HG02973 (cell line): Measurements from ENCODE around the gene RNASE8.
A peak's percentile ranks its signal among the peaks of the same experiment; 100 is the strongest.

ENCODE experiments used
- ATAC-seq: cut with Tn5 transposase; IDR thresholded peaks from one replicate; pipeline ENCODE4 v1.9.1; 2021; ENCODE audit warnings: moderate library complexity; ENCODE audit not compliant: unreplicated experiment

The RNASE8 gene

DNA sequence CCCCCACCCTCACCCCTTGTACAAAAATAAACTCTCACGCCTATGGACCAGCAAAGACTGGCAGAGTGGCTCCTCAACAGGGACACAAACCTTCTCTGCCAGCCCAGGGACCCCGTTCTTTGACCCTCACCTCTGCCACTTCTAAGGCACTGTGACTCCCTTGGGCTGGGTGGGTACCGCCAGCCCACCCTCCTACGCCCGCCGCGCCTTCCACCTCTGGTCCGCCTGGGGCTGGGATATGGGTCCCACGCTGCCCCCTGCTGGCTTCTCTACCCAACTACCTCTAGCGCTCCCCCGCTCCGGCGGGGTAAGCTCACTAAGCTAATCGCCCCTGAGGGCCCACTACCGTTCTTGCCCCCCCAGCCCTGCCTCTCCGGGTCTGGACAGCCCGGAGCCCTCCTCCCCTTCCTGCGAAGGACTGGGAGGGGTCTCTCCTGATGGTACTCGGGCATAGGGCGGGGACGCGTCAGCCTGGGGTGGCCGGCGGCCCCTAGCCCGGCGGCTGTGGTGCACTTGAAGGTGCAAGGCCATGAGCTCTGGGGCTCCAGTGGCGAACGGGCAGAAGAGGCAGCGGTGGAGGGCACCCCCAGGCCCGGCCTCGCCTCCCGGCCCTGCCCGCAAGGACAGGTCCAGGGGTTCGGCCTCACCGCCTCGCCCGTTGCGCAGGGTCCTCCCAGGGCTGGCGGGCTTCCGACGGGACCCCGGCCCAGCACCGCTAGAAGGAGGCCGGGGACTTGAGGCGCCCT, 32.7 kb downstream of the RNASE8 start:
- ATAC-seq, result no peak

GRCh38 chr14:21090940-21091663, 33.5 kb downstream of the RNASE8 start:
- no peak for ATAC-seq

- no peak for ATAC-seq
Measured at GRCh38 chr14:21091821-21092272, 34.2 kb downstream of the RNASE8 start.

- peak; percentile 84 for ATAC-seq
Measured at GRCh38 chr14:21092273-21093011, 34.8 kb downstream of the RNASE8 start.

DNA sequence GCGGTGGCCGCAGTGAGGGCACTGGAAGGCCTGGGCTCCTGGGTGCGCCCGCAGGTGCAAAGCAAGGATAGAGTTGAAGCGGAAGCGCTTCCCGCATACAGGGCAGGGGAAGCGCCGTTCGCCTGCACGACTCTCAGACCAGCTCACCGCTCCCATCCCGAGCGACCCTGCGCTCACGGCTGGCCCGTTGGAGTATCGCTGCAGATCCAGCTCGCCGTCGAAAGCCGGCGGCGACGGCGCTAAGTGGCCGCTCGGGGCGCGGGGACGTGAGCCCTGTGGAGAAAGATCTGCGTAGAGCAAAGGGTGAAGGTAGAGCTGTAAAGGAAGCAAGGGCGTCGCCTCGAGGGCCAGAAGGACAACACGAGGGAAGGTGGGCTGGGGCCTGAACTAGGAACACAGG, 35.4 kb downstream of the RNASE8 start:
- no peak for ATAC-seq

DNA sequence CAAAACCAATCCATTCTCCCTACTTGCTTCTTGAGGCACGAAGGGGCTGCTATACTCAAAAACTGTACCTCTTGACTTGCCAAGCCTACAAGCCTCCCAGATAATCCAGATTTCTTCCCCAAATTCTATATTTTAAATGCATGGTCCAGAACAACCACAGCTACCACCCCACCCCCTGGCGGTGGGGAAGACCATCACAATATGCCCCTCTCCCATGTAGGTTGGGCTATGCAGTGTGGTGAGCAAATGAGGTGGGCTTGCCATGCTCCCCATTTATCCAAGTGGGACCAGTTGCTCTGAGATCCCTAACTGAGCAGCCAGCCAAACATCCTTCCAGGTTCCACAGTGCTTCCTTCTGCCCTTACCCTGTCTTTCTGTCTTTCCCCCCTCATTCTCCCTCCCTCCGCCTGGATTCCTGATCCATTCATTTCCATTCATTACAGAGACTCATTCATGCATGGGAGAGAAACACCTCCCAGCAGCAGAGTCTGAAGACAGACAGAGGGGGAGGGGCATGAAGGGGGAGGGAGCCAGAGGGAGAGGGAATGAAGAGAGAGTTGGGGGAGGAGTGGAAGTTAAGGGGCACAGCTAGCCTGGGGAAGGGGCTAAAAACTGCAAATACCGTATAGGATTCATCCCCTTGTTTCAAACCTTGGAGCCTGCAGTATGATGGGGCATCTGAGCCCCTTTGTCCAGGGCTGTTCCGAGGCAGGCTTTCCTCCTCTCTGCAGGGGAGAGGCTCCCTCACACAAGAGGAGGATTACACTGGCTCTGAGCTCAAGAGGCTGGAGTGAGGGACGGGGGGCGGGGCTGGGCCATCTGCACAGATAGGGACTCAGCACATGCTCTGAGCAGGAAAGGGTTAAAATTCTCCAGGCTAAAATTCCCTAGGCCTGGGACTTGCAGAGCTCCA, 36.4 kb downstream of the RNASE8 start:
- no peak for ATAC-seq

DNA sequence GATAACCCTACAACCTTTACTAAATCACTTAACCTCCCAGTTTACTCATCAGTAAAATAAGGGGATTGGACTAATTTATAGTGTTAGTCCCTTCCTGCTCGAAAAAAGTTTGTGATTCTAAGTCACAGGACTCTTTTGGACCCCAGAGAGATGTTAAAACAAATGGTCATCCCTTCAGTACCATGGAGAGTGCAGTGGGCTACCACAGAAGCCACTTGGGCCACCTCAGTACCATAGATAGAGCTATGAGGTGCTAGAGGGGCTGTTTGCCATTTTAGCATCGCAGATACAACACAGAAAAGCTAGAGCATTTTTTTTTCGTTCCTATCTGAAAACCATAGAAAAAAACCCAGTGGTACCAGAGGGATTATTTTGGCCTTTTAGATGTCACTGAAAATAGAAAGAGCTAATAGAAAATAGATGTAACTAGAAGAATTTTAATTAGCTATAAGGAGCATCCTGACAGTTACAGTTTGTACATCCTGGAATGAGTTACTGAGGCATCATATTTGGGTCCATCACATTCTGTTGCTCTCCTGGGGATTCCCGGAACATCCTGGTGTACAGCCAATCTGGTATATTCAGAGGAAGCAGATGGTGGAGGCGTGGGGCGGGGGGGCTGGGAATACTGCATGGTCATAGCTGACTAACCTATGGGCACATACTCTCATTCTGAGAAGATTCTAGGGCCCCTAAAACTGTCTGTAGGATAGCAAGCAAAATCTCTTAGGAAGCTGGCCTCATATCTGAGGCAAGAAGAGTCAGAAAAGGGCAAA, 38.0 kb downstream of the RNASE8 start:
- ATAC-seq, result no peak

DNA sequence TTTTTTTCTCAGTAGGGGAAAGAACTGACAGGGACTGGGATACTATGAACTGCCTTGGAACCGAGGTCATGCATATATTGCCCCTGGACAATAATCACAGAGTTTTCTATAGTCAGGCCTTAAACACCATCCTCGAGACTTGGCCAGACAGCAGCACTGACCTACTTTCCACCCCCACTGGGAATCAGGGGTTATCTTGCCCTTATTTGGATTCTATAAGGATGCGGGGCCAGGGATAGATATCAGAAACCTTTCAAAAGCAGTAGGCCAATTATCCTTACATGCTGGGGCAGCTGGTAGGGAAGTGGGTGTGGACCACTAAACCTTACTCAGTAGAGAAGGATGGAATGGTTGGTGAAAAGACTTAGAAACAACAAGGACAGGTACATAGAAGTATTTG, 38.8 kb downstream of the RNASE8 start:
- ATAC-seq, result no peak

GRCh38 chr14:21096978-21097635, 39.5 kb downstream of the RNASE8 start:
- ATAC-seq, result no peak

- no peak for ATAC-seq
Measured at GRCh38 chr14:21097636-21098075, 40.0 kb downstream of the RNASE8 start.

DNA sequence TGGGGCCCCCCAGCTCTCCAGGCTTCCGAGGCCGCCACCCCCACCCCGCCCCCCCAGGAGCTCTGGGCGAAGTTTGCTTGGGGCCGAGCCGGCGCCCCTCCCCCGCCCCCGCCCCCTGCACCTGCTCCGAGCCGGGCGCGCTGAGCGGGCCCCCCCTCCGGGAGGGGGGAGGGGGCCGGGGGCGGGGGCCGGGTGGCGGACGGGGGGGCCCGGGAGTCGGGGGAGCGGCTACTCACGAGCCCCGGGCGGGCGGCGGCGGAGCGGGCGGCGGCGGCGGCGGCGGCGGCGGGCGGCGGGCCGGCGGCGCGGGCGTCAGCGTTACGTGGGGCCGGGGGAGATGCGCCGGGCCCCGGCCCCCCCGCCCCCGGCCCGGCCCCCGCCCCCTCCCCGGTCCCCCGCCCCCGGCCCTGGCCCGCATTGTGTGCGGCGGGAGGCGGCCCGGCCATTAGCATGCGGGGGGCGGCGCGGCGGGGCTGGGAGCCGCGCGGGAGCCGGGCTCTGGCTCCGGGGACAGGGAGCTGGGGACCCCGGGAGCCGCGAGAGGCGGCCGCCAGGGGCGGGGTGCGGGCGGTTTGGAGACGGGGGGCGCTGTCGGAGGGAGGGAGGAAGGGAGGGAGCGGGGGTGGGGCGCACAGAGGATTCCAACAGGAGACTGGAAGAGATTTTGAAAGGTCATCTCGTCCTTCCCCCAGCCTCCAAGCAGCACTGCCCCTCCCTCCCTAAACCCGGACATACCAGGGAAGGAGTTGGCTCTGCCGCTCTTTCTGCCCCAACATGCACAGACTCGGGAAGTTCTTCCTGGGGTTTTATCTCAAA, 40.7 kb downstream of the RNASE8 start, which contains the start of gene ZNF219:
Gene ZNF219 (minus strand): TSS at position 580 of the 816 bp plus-strand sequence. CDS start 5,064 bp downstream, outside the sequence.
- ATAC-seq, result no peak

DNA sequence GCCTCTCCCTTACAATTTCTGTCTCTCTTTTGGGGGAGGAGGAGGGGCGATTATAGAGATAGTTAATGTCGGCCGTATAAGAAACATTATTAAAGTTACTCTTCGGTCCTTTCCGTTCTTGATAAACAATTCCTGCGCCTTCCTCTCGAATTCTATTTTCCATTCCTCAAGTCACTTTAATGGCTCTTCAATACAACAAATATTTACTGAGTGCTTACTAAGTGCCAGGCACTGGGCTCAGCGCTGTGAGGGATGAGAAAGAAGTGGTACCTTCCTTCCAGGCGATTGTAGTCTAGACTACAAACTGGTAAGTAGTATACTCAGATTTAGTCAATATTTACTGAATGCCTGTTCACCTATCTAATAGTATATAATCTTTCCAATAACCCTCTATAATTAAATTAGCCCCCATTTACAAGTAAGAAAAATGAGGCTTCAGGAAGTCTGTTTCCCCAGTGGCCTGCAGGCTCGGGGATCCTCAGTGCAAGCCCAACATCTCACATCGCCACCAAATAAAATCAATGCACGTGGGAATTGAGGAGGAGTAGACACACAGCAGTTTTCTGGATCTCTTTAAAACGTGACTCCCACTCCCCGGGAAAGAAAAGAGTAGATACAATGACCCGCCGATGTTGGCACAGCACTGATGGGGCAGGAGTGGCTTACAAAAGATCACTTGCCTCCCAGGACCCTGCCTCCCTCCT, 41.4 kb downstream of the RNASE8 start:
- no peak for ATAC-seq

DNA sequence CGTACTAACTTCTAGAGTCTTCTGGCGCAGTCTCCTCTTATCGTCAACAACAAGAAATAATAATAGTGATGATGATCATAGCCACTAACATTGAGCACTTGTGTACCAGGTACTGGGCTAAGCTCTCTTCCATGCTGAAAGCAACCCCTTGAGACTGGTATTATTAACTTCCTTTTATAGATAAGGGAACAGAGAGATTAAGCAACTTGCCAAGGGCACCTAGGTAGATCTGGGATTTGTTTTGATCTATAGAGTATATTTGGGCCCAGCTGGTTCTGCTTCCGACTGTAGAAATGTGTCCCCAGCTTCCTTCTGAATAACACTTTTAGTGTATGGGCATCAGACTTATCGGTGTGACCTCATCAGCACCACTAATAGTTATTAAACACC, 42.0 kb downstream of the RNASE8 start:
- no peak for ATAC-seq

DNA sequence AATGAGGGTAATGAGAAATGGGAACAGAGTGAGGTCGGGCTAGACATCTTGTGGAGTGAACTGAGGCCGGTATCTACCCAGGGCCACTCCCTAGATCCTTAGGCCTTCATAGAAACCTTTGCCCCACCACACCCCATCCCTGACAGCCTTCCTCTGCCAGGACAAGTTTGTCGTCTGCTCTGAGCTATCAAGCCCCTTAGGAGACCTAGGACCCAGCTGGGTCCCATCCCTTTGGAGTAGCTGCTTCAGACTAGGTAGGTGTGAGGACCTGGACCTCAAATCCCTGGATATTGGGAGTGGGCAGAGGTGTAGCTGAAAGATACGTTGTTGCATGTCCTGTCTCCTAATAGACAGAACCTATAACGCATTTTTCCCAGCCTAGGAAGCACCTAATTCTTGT, 43.3 kb downstream of the RNASE8 start, which contains the start of gene TMEM253:
Gene TMEM253 (plus strand): TSS at position 136 of the 400 bp plus-strand sequence. CDS start 278 bp downstream, outside the sequence.
- ATAC-seq, result no peak

DNA sequence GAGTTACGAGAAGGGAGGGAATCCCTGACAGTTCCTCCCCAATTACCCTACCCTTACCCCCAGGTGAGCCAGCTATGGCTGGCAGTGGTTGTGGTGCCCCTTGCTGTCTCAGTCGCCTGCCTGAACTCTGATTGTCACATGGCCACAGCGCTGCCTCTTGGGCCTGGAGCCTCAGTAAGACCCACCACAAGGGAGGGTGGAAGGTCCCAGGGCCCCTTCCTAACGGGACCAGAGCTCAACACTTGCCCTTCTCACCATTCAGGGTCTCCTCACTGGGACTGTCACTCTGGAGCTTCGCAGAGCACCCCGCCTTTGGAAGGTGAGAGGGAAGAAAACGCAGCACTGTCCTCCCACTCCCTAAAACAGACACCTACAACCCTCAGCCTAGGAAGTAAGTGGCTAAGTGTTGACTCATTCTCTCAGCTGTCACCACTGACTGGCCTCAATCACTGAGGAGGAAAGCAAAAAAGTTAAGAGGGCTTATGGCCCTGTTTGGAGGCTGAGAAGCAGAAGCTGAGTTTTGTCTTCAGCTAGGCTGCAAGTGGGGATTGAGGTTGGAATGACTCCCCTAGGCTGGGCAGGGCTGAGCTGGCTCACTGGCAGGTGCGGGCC, 44.3 kb downstream of the RNASE8 start:
- ATAC-seq, result no peak

- no peak for ATAC-seq
Measured at GRCh38 chr14:21102521-21103410, 45.1 kb downstream of the RNASE8 start.
